Neural progenitor cell (in vitro differentiated cells): Measurements from ENCODE around the gene SLCO3A1. TPM values are rescaled to one million over a fixed set of nuclear protein-coding genes. Genes with fewer than 3 reads are reported as not detected.

ENCODE experiments used
- DNase-seq: peaks from one replicate; pipeline ENCODE4 v3.0.0-alpha.2; 2016; ENCODE audit warnings: low spot score
- H2AFZ ChIP-seq: fragments of 200-600 bp; sonication (generic); replicated peaks from 2 replicates; pipeline ENCODE4 v1.6.1; 2016; ENCODE audit warnings: antibody characterized with exemption
- H3F3A ChIP-seq: fragments of 200-600 bp; sonication (generic); 2 replicates; pipeline ENCODE4 v1.6.1; 2016; ENCODE audit warnings: antibody characterized with exemption, low read depth
- H3K27ac ChIP-seq: fragments of 200-600 bp; sonication (generic); 2 replicates; pipeline ENCODE4 v1.5.1; 2016; ENCODE audit warnings: mild to moderate bottlenecking
- H3K27me3 ChIP-seq: fragments of 200-600 bp; sonication (generic); 2 replicates; pipeline ENCODE4 v1.6.1; 2016; ENCODE audit warnings: mild to moderate bottlenecking, moderate library complexity
- H3K36me3 ChIP-seq: fragments of 200-600 bp; sonication (generic); 2 replicates; pipeline ENCODE4 v1.5.1; 2016
- H3K4me1 ChIP-seq: fragments of 200-600 bp; sonication (generic); 2 replicates; pipeline ENCODE4 v1.6.1; 2016; ENCODE audit warnings: mixed run types
- H3K4me2 ChIP-seq: fragments of 200-600 bp; sonication (generic); 2 replicates; pipeline ENCODE4 v1.6.1; 2016
- H3K4me3 ChIP-seq: fragments of 200-600 bp; sonication (generic); 2 replicates; pipeline ENCODE4 v1.5.1; 2016
- H3K79me2 ChIP-seq: fragments of 200-600 bp; sonication (generic); 2 replicates; pipeline ENCODE4 v1.6.1; 2016; ENCODE audit warnings: low read depth
- H3K9ac ChIP-seq: fragments of 200-600 bp; sonication (generic); 2 replicates; pipeline ENCODE4 v1.6.1; 2016
- H3K9me3 ChIP-seq: fragments of 200-600 bp; sonication (generic); 2 replicates; pipeline ENCODE4 v1.5.1; 2016; ENCODE audit warnings: low read depth
- H4K20me1 ChIP-seq: fragments of 200-600 bp; sonication (generic); 2 replicates; pipeline ENCODE4 v1.6.1; 2016; ENCODE audit warnings: low read depth
- H3K27ac Mint-ChIP-seq: 3 replicates; pipeline ENCODE4 v1.8.0; 2021; ENCODE audit warnings: mixed read lengths
- H3K27me3 Mint-ChIP-seq: 2 replicates; pipeline ENCODE4 v1.8.0; 2022; ENCODE audit warnings: low read depth, mild to moderate bottlenecking, inconsistent platforms, moderate library complexity, mixed read lengths; ENCODE audit not compliant: insufficient read depth
- H3K36me3 Mint-ChIP-seq: 3 replicates; pipeline ENCODE4 v1.8.0; 2021; ENCODE audit warnings: mixed read lengths
- H3K4me1 Mint-ChIP-seq: 3 replicates; pipeline ENCODE4 v1.8.0; 2021; ENCODE audit warnings: mixed read lengths
- H3K4me3 Mint-ChIP-seq: 3 replicates; pipeline ENCODE4 v1.8.0; 2021; ENCODE audit warnings: mild to moderate bottlenecking, moderate library complexity, mixed read lengths
- H3K9me3 Mint-ChIP-seq: 3 replicates; pipeline ENCODE4 v1.8.0; 2020; ENCODE audit warnings: mixed read lengths
- EZH2 ChIP-seq: fragments of 200-600 bp; sonication (generic); IDR thresholded peaks from 2 replicates; pipeline ENCODE4 v1.6.1; 2017; ENCODE audit warnings: antibody characterized with exemption, mild to moderate bottlenecking, moderate library complexity
- EZH2phosphoT487 ChIP-seq: fragments of 200-600 bp; sonication (generic); IDR thresholded peaks from 2 replicates; pipeline ENCODE4 v1.6.1; 2017; ENCODE audit warnings: antibody characterized with exemption
- total RNA-seq: library from RNA; depleted of rRNA; stranded (reverse); fragments of >200 nt; gene quantifications from 2 replicates; pipeline ENCODE4 v1.2.3, GENCODE V29; 2015; ENCODE audit warnings: low replicate concordance
- TF ChIP-seq, protein P1 (sequence below): fragments of 200-600 bp; sonication (generic); IDR thresholded peaks from 2 replicates; pipeline ENCODE4 v1.5.1; 2017; ENCODE audit warnings: antibody characterized with exemption, mild to moderate bottlenecking

Gene SLCO3A1
- total RNA-seq, 1 donor from 2014 or later = 6.6 TPM

- H3F3A ChIP-seq = peaks cover 4% of the 10 kb centered on the region
- Mint-ChIP-seq H3K4me1 (peaks cover 37% of the 10 kb centered on the region), H3K9me3 (no peaks in the 10 kb centered on the region), H3K36me3 (peaks cover 3% of the 10 kb centered on the region), H3K4me3 (no peak overlapping the region), H3K27me3 (peaks cover under 1% of the 10 kb centered on the region), H3K27ac (no peak overlapping the region)
- H4K20me1 ChIP-seq = no peaks in the 10 kb centered on the region
- peaks cover 28% of the 10 kb centered on the region for H3K4me1 ChIP-seq
- TF ChIP-seq EZH2phosphoT487 (no peak), EZH2 (no peak)
- TF ChIP-seq, protein P1, sequence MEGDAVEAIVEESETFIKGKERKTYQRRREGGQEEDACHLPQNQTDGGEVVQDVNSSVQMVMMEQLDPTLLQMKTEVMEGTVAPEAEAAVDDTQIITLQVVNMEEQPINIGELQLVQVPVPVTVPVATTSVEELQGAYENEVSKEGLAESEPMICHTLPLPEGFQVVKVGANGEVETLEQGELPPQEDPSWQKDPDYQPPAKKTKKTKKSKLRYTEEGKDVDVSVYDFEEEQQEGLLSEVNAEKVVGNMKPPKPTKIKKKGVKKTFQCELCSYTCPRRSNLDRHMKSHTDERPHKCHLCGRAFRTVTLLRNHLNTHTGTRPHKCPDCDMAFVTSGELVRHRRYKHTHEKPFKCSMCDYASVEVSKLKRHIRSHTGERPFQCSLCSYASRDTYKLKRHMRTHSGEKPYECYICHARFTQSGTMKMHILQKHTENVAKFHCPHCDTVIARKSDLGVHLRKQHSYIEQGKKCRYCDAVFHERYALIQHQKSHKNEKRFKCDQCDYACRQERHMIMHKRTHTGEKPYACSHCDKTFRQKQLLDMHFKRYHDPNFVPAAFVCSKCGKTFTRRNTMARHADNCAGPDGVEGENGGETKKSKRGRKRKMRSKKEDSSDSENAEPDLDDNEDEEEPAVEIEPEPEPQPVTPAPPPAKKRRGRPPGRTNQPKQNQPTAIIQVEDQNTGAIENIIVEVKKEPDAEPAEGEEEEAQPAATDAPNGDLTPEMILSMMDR = no peak
- no peak overlapping the region for H2AFZ ChIP-seq
- no peaks in the 10 kb centered on the region for H3K9me3 ChIP-seq
- H3K36me3 ChIP-seq = no peaks in the 10 kb centered on the region
- H3K4me3 ChIP-seq = no peak overlapping the region
- H3K27ac ChIP-seq = no peak overlapping the region
- no peak overlapping the region for H3K4me2 ChIP-seq
- H3K79me2 ChIP-seq = no peaks in the 10 kb centered on the region
- no peaks in the 10 kb centered on the region for H3K27me3 ChIP-seq
- H3K9ac ChIP-seq = no peak overlapping the region
- no peak for DNase-seq
Observed at GRCh38 chr15:92168066-92168683, 314.7 kb downstream of the SLCO3A1 start.

DNA sequence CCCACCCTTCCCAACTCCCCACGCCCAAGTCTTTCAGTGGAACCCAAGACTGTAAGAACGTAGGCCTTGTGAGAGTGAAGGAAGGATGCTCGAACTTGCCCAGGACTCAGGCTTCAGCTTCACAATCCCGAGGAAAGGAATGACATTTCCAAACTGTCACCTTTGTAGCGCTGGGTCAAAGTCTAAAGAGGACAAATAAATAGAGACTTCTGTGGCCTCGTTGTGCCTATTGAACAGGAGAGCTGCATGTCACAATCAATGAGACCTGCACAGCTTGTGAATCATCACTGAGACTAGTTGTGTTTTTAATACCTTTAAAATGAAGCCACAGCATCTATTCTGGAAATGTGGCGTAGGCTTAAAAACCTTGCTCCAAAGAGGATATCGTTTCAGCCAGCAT is 317.4 kb downstream of the SLCO3A1 start:
- Histone ChIP-seq H3K27ac (no peak overlapping the region), H3K36me3 (no peaks in the 10 kb centered on the region), H4K20me1 (no peaks in the 10 kb centered on the region), H3K4me1 (peaks cover 6% of the 10 kb centered on the region), H2AFZ (no peak overlapping the region), H3K27me3 (no peaks in the 10 kb centered on the region), H3K4me3 (no peak overlapping the region), H3K79me2 (no peaks in the 10 kb centered on the region), H3K9ac (no peak overlapping the region), H3K4me2 (no peak overlapping the region), H3F3A (no peaks in the 10 kb centered on the region), H3K9me3 (no peaks in the 10 kb centered on the region)
- DNase-seq = no peak
- no peaks in the 10 kb centered on the region for H3K9me3 Mint-ChIP-seq
- H3K27ac Mint-ChIP-seq = peak overlapping the region; percentile 90
- H3K36me3 Mint-ChIP-seq = peaks cover 3% of the 10 kb centered on the region
- H3K4me3 Mint-ChIP-seq = no peak overlapping the region
- H3K27me3 Mint-ChIP-seq = no peaks in the 10 kb centered on the region
- H3K4me1 Mint-ChIP-seq = peaks cover 13% of the 10 kb centered on the region
- TF ChIP-seq, protein P1 = no peak
- TF ChIP-seq EZH2 = no peak
- no peak for TF ChIP-seq EZH2phosphoT487

- Mint-ChIP-seq H3K27me3 (peaks cover 5% of the 10 kb centered on the region), H3K27ac (no peak overlapping the region)
- no peak overlapping the region for H3K27ac ChIP-seq
Observed at GRCh38 chr15:92178911-92179310, 325.4 kb downstream of the SLCO3A1 start.

More at GRCh38 chr15:92178911-92179310, 325.4 kb downstream of the SLCO3A1 start:
- Mint-ChIP-seq H3K9me3 (no peaks in the 10 kb centered on the region), H3K36me3 (no peaks in the 10 kb centered on the region), H3K4me3 (no peak overlapping the region), H3K4me1 (no peaks in the 10 kb centered on the region)
- Histone ChIP-seq H3K4me1 (no peaks in the 10 kb centered on the region), H3K4me3 (no peak overlapping the region), H4K20me1 (no peaks in the 10 kb centered on the region), H3K27me3 (no peaks in the 10 kb centered on the region), H3K9me3 (no peaks in the 10 kb centered on the region), H3K79me2 (no peaks in the 10 kb centered on the region), H3F3A (no peaks in the 10 kb centered on the region), H3K9ac (no peak overlapping the region), H3K4me2 (no peak overlapping the region), H2AFZ (peak overlapping the region; percentile 54), H3K36me3 (no peaks in the 10 kb centered on the region)
- TF ChIP-seq EZH2 = no peak
- no peak for TF ChIP-seq EZH2phosphoT487
- TF ChIP-seq, protein P1 = no peak
- DNase-seq = no peak
